IMR-90 (cell line): Measurements from ENCODE around the gene CASP7.

ENCODE experiments used
- BHLHE40 ChIP-seq: fragments of 150-350 bp; IDR thresholded peaks from 2 replicates; pipeline ENCODE4 v1.6.1; 2016; ENCODE audit warnings: mild to moderate bottlenecking, low read depth, low read length
- CEBPB ChIP-seq: IDR thresholded peaks from 2 replicates; pipeline ENCODE4 v1.6.1; 2012; ENCODE audit warnings: low read depth, low read length, improper control_type of control experiment
- CHD1 ChIP-seq: IDR thresholded peaks from 2 replicates; pipeline ENCODE4 v1.6.1; 2012; ENCODE audit warnings: low read depth, low read length, improper control_type of control experiment
- CTCF ChIP-seq: conservative IDR thresholded peaks from 2 replicates; pipeline ENCODE4 v1.5.1; 2012; ENCODE audit warnings: mild to moderate bottlenecking, low read depth, low read length, improper control_type of control experiment
- MXI1 ChIP-seq: IDR thresholded peaks from 2 replicates; pipeline ENCODE4 v1.6.1; 2012; ENCODE audit warnings: low read depth, mild to moderate bottlenecking, low read length, moderate library complexity, borderline replicate concordance
- POLR2A ChIP-seq: IDR thresholded peaks from 2 replicates; pipeline ENCODE4 v1.6.1; 2012; ENCODE audit warnings: mild to moderate bottlenecking, low read depth, low read length
- RAD21 ChIP-seq: IDR thresholded peaks from 2 replicates; pipeline ENCODE4 v1.6.1; 2012; ENCODE audit warnings: low read length, improper control_type of control experiment
- RFX5 ChIP-seq: IDR thresholded peaks from 2 replicates; pipeline ENCODE4 v1.8.0; 2012; ENCODE audit warnings: low read depth, mild to moderate bottlenecking, low read length, moderate library complexity
- SMC3 ChIP-seq: fragments of 150-350 bp; IDR thresholded peaks from 2 replicates; pipeline ENCODE4 v1.6.1; 2016; ENCODE audit warnings: low read depth, mild to moderate bottlenecking, antibody characterized with exemption, low read length, moderate library complexity

GRCh38 chr10:113692271-113692670, 12.6 kb downstream of the CASP7 start:
- TF ChIP-seq RFX5, result no peak
- no peak for TF ChIP-seq CHD1
- TF ChIP-seq POLR2A, result no peak
- no peak for TF ChIP-seq BHLHE40
- no peak for TF ChIP-seq SMC3
- no peak for TF ChIP-seq CTCF
- TF ChIP-seq CEBPB, result no peak
- no peak for TF ChIP-seq RAD21
- no peak for TF ChIP-seq MXI1
